ENCODE results near the gene AP3S2.
"Not testable (repeated sequence)": the region's sequence is repeated elsewhere in the genome, so short reads cannot be mapped to it uniquely, and the experiment has no call there.

AP3S2 gene

DNA sequence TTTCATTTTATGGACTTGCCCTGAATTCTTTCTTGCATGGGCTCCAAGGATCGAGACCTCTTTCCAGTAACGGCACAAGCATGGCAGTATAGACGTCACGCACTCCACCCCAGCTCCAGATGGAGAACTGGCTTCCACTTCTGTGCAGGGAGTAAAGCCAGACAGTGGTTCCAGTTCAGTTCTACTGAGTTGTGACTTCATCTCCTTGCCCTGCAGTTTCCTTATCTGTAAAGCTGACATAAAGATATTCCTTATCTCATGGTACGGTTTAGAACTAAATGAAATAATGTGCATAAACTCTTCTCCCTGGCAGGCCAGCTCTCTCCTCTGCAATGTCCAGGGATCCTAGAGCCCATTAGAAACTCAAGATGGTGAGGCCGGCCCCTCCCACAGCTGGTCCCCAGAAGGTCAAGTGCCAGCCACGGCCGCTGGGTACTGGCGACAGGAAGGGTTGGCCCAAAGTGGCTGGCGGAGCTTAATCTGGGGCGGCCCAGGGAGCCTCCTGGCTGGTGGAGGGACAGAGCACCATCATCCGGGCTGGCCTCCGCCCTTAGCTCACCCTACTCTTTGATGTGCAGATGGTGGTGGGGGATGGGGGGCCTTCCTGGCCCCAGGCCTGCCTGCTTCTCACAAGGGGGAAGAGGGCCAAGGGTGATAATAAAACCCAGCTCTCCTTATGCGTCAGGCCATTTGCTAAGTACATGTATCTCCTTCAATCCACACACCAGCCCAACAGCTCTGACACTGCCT lies 110.5 kb downstream of the AP3S2 start:
- Histone ChIP-seq H2AFZ (ENCODE audit: low read depth, low read length, severe bottlenecking) (no peak overlapping the region), H3K4me2 (ENCODE audit: low read depth, low read length, poor library complexity, severe bottlenecking) (no peak overlapping the region), H3K36me3 (ENCODE audit: low read length) (no peaks in the 10 kb centered on the region), H3K27ac (ENCODE audit: low read depth, low read length) (no peak overlapping the region), H3K79me2 (ENCODE audit: insufficient read depth, low read length) (no peaks in the 10 kb centered on the region), H3K27me3 (ENCODE audit: low read length) (no peaks in the 10 kb centered on the region), H3K9me3 (ENCODE audit: insufficient read depth, low read length) (no peaks in the 10 kb centered on the region), H3K9ac (ENCODE audit: low read length) (no peak overlapping the region), H4K20me1 (ENCODE audit: low read depth, low read length) (no peaks in the 10 kb centered on the region), H3F3A (ENCODE audit: insufficient read depth) (no peaks in the 10 kb centered on the region), H3K4me3 (ENCODE audit: insufficient read depth, low read length, poor library complexity, severe bottlenecking) (no peak overlapping the region), H3K9me2 (replicated peaks; ENCODE audit: insufficient read depth, low read length) (no peaks in the 10 kb centered on the region)
- TF ChIP-seq EZH2phosphoT487 (conservative IDR thresholded peaks at IDR 0.05; ENCODE audit: low read length) = no peak
- TF ChIP-seq, protein P1, sequence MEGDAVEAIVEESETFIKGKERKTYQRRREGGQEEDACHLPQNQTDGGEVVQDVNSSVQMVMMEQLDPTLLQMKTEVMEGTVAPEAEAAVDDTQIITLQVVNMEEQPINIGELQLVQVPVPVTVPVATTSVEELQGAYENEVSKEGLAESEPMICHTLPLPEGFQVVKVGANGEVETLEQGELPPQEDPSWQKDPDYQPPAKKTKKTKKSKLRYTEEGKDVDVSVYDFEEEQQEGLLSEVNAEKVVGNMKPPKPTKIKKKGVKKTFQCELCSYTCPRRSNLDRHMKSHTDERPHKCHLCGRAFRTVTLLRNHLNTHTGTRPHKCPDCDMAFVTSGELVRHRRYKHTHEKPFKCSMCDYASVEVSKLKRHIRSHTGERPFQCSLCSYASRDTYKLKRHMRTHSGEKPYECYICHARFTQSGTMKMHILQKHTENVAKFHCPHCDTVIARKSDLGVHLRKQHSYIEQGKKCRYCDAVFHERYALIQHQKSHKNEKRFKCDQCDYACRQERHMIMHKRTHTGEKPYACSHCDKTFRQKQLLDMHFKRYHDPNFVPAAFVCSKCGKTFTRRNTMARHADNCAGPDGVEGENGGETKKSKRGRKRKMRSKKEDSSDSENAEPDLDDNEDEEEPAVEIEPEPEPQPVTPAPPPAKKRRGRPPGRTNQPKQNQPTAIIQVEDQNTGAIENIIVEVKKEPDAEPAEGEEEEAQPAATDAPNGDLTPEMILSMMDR (IDR thresholded peaks at IDR 0.05; ENCODE audit: insufficient read depth, low read length, poor library complexity, severe bottlenecking) = no peak

DNA sequence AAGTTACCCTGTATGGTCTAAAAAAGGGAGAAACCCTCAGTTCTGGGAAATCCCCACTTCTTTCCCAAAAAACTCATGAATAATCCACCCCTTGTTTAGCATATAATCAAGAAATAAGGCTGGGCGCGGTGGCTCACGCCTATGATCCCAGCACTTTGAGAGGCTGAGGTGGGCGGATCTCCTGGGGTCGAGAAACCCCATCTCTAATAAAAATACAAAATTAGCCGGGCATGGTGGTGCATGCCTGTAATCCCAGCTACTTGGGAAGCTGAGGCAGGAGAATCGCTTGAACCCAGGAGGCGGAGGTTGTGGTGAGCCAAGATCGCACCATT lies 111.2 kb downstream of the AP3S2 start:
- H3K9ac ChIP-seq (ENCODE audit: low read length); H3K36me3 ChIP-seq (ENCODE audit: low read length); H4K20me1 ChIP-seq (ENCODE audit: low read depth, low read length); H3F3A ChIP-seq (ENCODE audit: insufficient read depth); H3K27ac ChIP-seq (ENCODE audit: low read depth, low read length); H3K9me3 ChIP-seq (ENCODE audit: insufficient read depth, low read length); H3K27me3 ChIP-seq (ENCODE audit: low read length); H3K4me3 ChIP-seq (ENCODE audit: insufficient read depth, low read length, poor library complexity, severe bottlenecking); H3K4me2 ChIP-seq (ENCODE audit: low read depth, low read length, poor library complexity, severe bottlenecking); H3K9me2 ChIP-seq (replicated peaks; ENCODE audit: insufficient read depth, low read length); H3K79me2 ChIP-seq (ENCODE audit: insufficient read depth, low read length); H2AFZ ChIP-seq (ENCODE audit: low read depth, low read length, severe bottlenecking): not testable (repeated sequence)

DNA sequence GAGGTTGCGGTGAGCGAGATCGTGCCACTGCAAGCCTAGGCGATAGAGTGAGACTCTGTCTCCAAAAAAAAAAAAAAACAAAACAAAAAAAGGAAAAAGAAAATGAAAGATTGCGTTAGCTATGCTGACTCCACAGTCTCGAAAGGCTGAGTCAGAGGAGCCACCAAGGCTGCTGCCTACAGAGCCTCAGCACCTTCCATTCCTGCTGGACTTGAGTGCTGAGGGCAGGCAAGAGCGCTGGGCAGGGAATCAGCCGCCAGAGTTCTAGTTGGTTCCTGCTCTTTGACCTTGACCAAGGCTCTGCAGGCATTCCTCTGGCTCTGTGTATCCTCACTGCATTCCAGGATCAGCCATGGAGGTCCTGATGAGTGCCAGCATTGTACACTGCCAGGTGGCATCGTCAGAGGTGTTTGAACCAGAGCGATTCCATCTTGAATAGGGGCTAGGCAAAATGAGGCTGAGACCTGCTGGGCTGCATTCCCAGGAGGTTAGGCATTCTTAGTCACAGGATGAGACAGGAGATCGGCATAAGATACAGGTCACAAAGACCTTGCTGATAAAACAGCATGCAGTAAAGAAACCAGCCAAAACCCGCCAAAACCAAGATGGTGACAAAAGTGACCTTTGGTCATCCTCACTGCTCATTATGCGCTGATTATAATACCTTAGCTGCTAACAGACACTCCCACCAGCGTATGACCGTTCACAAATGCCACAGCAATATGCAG lies 111.7 kb downstream of the AP3S2 start:
- Histone ChIP-seq H3K4me3 (ENCODE audit: insufficient read depth, low read length, poor library complexity, severe bottlenecking) (no peak overlapping the region), H4K20me1 (ENCODE audit: low read depth, low read length) (no peaks in the 10 kb centered on the region), H2AFZ (ENCODE audit: low read depth, low read length, severe bottlenecking) (no peak overlapping the region), H3K9ac (ENCODE audit: low read length) (no peak overlapping the region), H3K27me3 (ENCODE audit: low read length) (no peaks in the 10 kb centered on the region), H3K27ac (ENCODE audit: low read depth, low read length) (no peak overlapping the region), H3F3A (ENCODE audit: insufficient read depth) (no peaks in the 10 kb centered on the region), H3K79me2 (ENCODE audit: insufficient read depth, low read length) (no peaks in the 10 kb centered on the region), H3K9me2 (replicated peaks; ENCODE audit: insufficient read depth, low read length) (no peaks in the 10 kb centered on the region), H3K9me3 (ENCODE audit: insufficient read depth, low read length) (no peaks in the 10 kb centered on the region), H3K36me3 (ENCODE audit: low read length) (no peaks in the 10 kb centered on the region), H3K4me2 (ENCODE audit: low read depth, low read length, poor library complexity, severe bottlenecking) (peak overlapping the region; percentile 13)
- no peak for TF ChIP-seq EZH2phosphoT487 (conservative IDR thresholded peaks at IDR 0.05; ENCODE audit: low read length)

DNA sequence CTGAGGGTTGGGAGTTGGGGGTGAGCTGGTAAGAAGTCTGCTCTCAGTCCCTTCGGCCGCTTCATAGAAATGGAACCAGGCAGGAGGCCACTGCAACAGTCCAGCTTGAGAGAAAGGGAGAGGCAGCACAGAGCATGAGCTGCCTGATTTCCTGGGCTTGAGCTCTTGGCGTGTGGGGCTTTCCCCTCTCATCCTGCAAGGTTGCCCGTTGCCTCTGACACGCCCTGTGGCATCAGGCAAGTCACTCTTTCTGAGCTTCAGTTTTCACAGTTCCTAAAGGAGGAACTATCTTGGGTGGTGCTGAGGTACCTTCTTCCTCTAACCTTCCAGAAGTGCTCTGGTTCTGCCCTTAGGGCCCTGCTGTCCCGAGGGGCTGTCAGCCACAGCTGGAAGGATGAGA lies 112.7 kb downstream of the AP3S2 start:
- Histone ChIP-seq H3K27me3 (ENCODE audit: low read length) (no peaks in the 10 kb centered on the region), H3K9me2 (replicated peaks; ENCODE audit: insufficient read depth, low read length) (no peaks in the 10 kb centered on the region), H4K20me1 (ENCODE audit: low read depth, low read length) (no peaks in the 10 kb centered on the region), H3F3A (ENCODE audit: insufficient read depth) (no peaks in the 10 kb centered on the region), H3K9me3 (ENCODE audit: insufficient read depth, low read length) (no peaks in the 10 kb centered on the region), H3K4me3 (ENCODE audit: insufficient read depth, low read length, poor library complexity, severe bottlenecking) (no peak overlapping the region), H2AFZ (ENCODE audit: low read depth, low read length, severe bottlenecking) (no peak overlapping the region), H3K4me2 (ENCODE audit: low read depth, low read length, poor library complexity, severe bottlenecking) (no peak overlapping the region), H3K36me3 (ENCODE audit: low read length) (no peaks in the 10 kb centered on the region), H3K27ac (ENCODE audit: low read depth, low read length) (no peak overlapping the region), H3K9ac (ENCODE audit: low read length) (no peak overlapping the region), H3K79me2 (ENCODE audit: insufficient read depth, low read length) (no peaks in the 10 kb centered on the region)
- TF ChIP-seq EZH2phosphoT487 (conservative IDR thresholded peaks at IDR 0.05; ENCODE audit: low read length) = no peak
- TF ChIP-seq, protein P1 (IDR thresholded peaks at IDR 0.05; ENCODE audit: insufficient read depth, low read length, poor library complexity, severe bottlenecking) = no peak
